ENCODE results near the gene PSMB9.

Gene PSMB9

DNA sequence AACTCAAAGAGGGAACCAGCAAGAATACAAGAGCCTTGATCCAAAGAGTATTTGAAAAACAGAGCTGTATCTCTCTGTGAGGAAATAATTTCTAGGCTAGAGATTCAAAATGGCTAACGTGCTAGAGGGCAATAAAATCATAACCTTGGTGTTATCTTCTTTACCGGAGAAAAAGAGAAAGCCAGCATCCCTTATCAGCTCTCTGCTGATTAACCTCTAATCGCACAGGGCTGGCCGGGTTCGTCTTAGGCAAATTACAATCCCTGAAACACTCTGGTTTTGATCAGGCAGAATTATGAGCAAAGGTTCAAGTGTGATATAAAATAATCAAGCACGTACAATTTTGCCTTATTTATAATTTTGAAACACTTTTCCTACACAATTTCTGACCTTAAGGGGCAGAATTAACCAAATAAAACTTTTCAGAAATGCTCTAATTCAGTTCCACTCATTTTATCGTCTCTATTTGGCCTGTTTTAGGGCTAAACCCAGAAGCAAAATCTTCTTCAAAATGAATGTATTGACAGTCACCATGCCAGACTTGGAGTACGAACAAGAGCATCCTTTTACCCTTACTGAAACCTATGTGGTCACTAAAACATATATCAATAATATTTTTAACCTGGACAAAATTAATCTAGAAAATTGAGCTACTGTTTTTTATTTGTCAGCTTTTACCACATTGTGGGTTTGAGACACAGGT is 13.7 kb downstream of the PSMB9 start:
- TF ChIP-seq YY1 (IDR thresholded peaks at IDR 0.05; ENCODE audit: low read depth): no peak
- TF ChIP-seq CREB1 (IDR thresholded peaks at IDR 0.05; ENCODE audit: low read depth): no peak
- TF ChIP-seq FOXM1 (IDR thresholded peaks at IDR 0.05; ENCODE audit: borderline replicate concordance, low read depth): no peak
- TF ChIP-seq RAD21 (IDR thresholded peaks at IDR 0.05; ENCODE audit: low read depth): no peak
- TF ChIP-seq CEBPB (IDR thresholded peaks at IDR 0.05): no peak
- TF ChIP-seq TCF12 (IDR thresholded peaks at IDR 0.05; ENCODE audit: low read depth): no peak
- no peak for TF ChIP-seq EP300 (IDR thresholded peaks at IDR 0.05; ENCODE audit: borderline replicate concordance)
- TF ChIP-seq, protein P1, sequence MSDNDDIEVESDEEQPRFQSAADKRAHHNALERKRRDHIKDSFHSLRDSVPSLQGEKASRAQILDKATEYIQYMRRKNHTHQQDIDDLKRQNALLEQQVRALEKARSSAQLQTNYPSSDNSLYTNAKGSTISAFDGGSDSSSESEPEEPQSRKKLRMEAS (IDR thresholded peaks at IDR 0.05): no peak
- no peak for TF ChIP-seq ZBTB7A (IDR thresholded peaks at IDR 0.05; ENCODE audit: low read depth)
- TF ChIP-seq, protein P2, sequence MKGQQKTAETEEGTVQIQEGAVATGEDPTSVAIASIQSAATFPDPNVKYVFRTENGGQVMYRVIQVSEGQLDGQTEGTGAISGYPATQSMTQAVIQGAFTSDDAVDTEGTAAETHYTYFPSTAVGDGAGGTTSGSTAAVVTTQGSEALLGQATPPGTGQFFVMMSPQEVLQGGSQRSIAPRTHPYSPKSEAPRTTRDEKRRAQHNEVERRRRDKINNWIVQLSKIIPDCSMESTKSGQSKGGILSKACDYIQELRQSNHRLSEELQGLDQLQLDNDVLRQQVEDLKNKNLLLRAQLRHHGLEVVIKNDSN (IDR thresholded peaks at IDR 0.05): no peak
- TF ChIP-seq EGR1 (IDR thresholded peaks at IDR 0.05): no peak
- TF ChIP-seq, protein P3, sequence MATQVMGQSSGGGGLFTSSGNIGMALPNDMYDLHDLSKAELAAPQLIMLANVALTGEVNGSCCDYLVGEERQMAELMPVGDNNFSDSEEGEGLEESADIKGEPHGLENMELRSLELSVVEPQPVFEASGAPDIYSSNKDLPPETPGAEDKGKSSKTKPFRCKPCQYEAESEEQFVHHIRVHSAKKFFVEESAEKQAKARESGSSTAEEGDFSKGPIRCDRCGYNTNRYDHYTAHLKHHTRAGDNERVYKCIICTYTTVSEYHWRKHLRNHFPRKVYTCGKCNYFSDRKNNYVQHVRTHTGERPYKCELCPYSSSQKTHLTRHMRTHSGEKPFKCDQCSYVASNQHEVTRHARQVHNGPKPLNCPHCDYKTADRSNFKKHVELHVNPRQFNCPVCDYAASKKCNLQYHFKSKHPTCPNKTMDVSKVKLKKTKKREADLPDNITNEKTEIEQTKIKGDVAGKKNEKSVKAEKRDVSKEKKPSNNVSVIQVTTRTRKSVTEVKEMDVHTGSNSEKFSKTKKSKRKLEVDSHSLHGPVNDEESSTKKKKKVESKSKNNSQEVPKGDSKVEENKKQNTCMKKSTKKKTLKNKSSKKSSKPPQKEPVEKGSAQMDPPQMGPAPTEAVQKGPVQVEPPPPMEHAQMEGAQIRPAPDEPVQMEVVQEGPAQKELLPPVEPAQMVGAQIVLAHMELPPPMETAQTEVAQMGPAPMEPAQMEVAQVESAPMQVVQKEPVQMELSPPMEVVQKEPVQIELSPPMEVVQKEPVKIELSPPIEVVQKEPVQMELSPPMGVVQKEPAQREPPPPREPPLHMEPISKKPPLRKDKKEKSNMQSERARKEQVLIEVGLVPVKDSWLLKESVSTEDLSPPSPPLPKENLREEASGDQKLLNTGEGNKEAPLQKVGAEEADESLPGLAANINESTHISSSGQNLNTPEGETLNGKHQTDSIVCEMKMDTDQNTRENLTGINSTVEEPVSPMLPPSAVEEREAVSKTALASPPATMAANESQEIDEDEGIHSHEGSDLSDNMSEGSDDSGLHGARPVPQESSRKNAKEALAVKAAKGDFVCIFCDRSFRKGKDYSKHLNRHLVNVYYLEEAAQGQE (IDR thresholded peaks at IDR 0.05; ENCODE audit: low read depth): no peak
- no peak for TF ChIP-seq TAF1 (IDR thresholded peaks at IDR 0.05; ENCODE audit: low read depth)
- no peak for TF ChIP-seq NFIC (IDR thresholded peaks at IDR 0.05)
- no peak for TF ChIP-seq TEAD4 (IDR thresholded peaks at IDR 0.05)

DNA sequence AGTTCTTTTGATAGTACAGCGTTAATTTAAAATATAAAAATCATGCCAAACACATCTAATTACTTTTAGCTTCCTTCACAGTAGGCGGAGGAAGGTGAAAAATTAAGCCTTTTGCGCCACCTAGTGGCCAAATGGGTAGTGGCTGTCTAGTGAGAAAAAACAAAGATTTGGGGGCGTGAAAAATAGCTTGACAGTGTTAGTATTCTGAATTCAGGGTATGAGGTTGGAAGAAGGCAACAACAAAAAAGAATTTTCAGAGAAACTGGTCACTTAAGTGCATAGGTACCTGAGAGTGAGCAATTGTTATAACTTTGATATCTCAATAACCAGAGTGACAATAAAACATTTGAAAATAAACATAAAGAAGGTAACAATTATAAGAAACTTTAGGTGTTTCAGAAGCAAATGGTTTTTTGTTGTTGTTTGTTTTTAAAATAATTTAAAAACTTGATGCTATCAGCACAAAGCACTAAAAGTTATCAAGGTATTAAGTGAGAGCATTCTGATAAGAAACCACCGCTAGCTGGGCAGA is 14.3 kb downstream of the PSMB9 start:
- TF ChIP-seq, protein P3 (IDR thresholded peaks at IDR 0.05; ENCODE audit: low read depth): no peak
- peak; percentile 90 for TF ChIP-seq RAD21 (IDR thresholded peaks at IDR 0.05; ENCODE audit: low read depth)

DNA sequence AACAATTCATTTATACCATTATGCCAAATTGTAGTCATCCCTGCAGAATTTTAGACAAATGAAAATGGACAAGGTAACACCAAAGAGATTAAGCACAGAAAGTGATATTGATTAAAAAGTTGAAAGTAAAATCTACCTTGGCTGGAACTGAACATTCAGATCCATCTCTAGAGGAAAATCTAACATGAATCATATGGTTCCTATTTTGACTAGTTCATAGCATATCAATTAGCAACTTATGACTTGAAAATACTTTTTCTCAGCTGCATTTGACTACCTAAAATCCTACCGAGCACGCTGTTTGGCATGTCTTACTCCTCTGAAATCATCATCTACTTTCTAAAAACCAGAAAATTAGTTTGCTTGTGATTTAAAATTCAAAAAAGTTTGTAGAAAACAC is 22.6 kb downstream of the PSMB9 start:
- TF ChIP-seq TEAD4 (IDR thresholded peaks at IDR 0.05): no peak
- TF ChIP-seq, protein P3 (IDR thresholded peaks at IDR 0.05; ENCODE audit: low read depth): no peak
- TF ChIP-seq, protein P2 (IDR thresholded peaks at IDR 0.05): no peak
- TF ChIP-seq NFIC (IDR thresholded peaks at IDR 0.05): no peak
- TF ChIP-seq TCF12 (IDR thresholded peaks at IDR 0.05; ENCODE audit: low read depth): no peak
- TF ChIP-seq, protein P1 (IDR thresholded peaks at IDR 0.05): no peak
- no peak for TF ChIP-seq CREB1 (IDR thresholded peaks at IDR 0.05; ENCODE audit: low read depth)
- no peak for TF ChIP-seq ZBTB7A (IDR thresholded peaks at IDR 0.05; ENCODE audit: low read depth)
- TF ChIP-seq TAF1 (IDR thresholded peaks at IDR 0.05; ENCODE audit: low read depth): no peak
- TF ChIP-seq FOXM1 (IDR thresholded peaks at IDR 0.05; ENCODE audit: borderline replicate concordance, low read depth): no peak

DNA sequence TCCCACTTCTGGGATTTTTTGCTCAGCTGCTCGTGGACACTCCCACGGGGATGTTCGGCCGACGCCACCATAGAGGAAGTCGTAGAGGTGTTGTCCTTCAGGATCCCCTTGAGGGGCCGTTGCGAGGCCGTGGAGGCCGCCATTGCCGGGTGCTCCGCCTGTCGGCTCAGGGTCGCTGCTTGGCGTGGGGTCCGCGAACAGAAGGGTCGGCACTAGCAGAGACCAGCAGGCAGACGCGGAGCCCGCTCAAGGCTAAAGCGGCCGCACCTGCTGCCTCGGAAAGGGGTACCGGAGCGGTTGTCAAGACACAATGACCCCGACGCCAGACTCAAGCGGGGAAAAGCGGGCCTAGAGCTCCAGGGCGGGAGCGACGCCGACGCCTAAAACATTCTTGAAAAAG is 25.7 kb downstream of the PSMB9 start:
- TF ChIP-seq, protein P2 (IDR thresholded peaks at IDR 0.05): no peak
- no peak for TF ChIP-seq CEBPB (IDR thresholded peaks at IDR 0.05)
- no peak for TF ChIP-seq CREB1 (IDR thresholded peaks at IDR 0.05; ENCODE audit: low read depth)
- TF ChIP-seq TAF1 (IDR thresholded peaks at IDR 0.05; ENCODE audit: low read depth): no peak
- TF ChIP-seq, protein P1 (IDR thresholded peaks at IDR 0.05): no peak
- no peak for TF ChIP-seq EGR1 (IDR thresholded peaks at IDR 0.05)
- TF ChIP-seq, protein P3 (IDR thresholded peaks at IDR 0.05; ENCODE audit: low read depth): no peak
- no peak for TF ChIP-seq ZBTB7A (IDR thresholded peaks at IDR 0.05; ENCODE audit: low read depth)
